Large intestine (tissue), 3 donors: Measurements from ENCODE around the gene RBBP8NL. TPM values are rescaled to one million over a fixed set of nuclear protein-coding genes. Genes with fewer than 3 reads are reported as not detected.
A peak's percentile ranks its signal among the peaks of the same experiment; 100 is the strongest.

Experiments used
- DNase-seq, 2 donors: peaks; one replicate each; pipeline versions ENCODE4 v3.0.0 to v3.0.0-alpha.2; 2013
- H3K27ac ChIP-seq: one replicate; pipeline ENCODE4 v1.5.1; 2013; ENCODE audit warnings: low read length
- H3K27me3 ChIP-seq: 2 replicates; pipeline ENCODE4 v1.6.1; 2013; ENCODE audit warnings: low read length; ENCODE audit not compliant: control insufficient read depth, insufficient read depth
- H3K36me3 ChIP-seq: 2 replicates; pipeline ENCODE4 v1.6.1; 2013; ENCODE audit warnings: low read length; ENCODE audit not compliant: control insufficient read depth, insufficient read depth
- H3K4me1 ChIP-seq: one replicate; pipeline ENCODE4 v1.6.1; 2013; ENCODE audit warnings: low read length; ENCODE audit not compliant: control insufficient read depth, insufficient read depth
- H3K4me3 ChIP-seq: one replicate; pipeline ENCODE4 v1.5.1; 2013; ENCODE audit warnings: low read length
- H3K9me3 ChIP-seq: one replicate; pipeline ENCODE4 v1.6.1; 2013; ENCODE audit warnings: mild to moderate bottlenecking, low read depth, low read length, moderate library complexity; ENCODE audit not compliant: control insufficient read depth
- WGBS: methylation state at CpG from one replicate; pipeline ENCODE4 v1.1.5; 2013; ENCODE audit warnings: low lambda C conversion rate; ENCODE audit not compliant: insufficient coverage; 5-methylcytosine and 5-hydroxymethylcytosine counted together
- polyA plus RNA-seq: library from polyadenylated mRNA; unstranded; fragments of 120-200 nt; gene quantifications from one replicate; pipeline ENCODE4 v1.2.1, GENCODE V29; 2013

Gene RBBP8NL
- polyA plus RNA-seq, 1 donor, result 9.6 TPM

- H3K27me3 ChIP-seq, result no peaks in the 10 kb centered on the region
- no peak overlapping the region for H3K27ac ChIP-seq
- peaks cover 16% of the 10 kb centered on the region for H3K4me1 ChIP-seq
- H3K4me3 ChIP-seq, result no peak overlapping the region
- 100% methylated on average over 2 of the region's 44 CpGs for WGBS
- H3K9me3 ChIP-seq, result no peaks in the 10 kb centered on the region
- peaks cover 65% of the 10 kb centered on the region for H3K36me3 ChIP-seq
- no peak for DNase-seq
Measured at GRCh38 chr20:62391165-62392076, 35.9 kb downstream of the RBBP8NL start.

DNA sequence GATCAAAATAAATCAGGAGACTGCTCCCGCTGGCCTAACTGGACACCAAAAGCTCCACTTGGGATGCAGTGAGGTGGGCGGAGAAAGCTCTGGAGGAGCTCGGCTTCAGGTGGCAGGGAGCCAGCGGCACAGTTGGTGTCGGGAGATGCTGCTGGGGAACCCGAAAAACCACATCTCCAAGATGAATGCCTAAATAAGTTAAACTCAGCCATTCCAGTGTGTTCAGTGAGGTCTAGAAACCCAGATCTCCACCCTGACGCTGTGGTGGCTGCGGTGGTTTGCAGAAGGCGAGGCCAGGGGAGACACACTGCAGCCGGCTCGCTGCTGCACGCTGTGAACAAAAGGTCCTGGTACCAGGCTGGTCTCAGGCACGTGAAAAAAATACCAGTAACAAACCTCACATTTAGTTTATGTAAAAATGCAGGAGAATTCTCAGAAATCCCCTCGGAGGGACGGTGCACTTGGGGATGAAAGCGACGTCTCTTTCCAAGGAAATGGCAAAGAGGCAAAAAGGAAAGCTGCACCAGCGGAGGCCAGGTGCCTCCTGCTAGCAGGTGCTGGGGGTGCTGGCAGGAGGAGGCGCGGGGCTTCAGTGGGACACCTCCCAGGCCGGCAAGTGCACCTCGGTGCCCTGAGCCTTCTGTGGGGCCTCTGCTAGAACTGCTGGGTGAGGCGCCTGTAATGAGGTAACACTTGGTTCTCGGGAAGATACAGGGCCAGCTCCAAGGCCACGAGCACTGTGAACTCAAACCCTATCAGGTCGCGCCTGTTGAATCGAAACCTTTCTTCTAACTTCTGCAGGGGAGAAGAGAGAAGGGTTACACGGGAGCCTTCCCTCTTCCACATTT, 36.8 kb downstream of the RBBP8NL start:
- Histone ChIP-seq H3K27ac (no peak overlapping the region), H3K4me1 (peaks cover 16% of the 10 kb centered on the region), H3K36me3 (peaks cover 64% of the 10 kb centered on the region), H3K4me3 (no peak overlapping the region), H3K9me3 (no peaks in the 10 kb centered on the region), H3K27me3 (no peaks in the 10 kb centered on the region)
- no CpG with 5 or more reads among the region's 29 CpGs for WGBS
- no peak for DNase-seq

- H3K36me3 ChIP-seq, result peaks cover 58% of the 10 kb centered on the region
Measured at GRCh38 chr20:62389601-62390087, 37.7 kb downstream of the RBBP8NL start.

GRCh38 chr20:62388839-62389600, 38.3 kb downstream of the RBBP8NL start:
- no CpG with 5 or more reads among the region's 11 CpGs for WGBS

More at GRCh38 chr20:62389601-62390087, 37.7 kb downstream of the RBBP8NL start:
- 100% methylated on average over 1 of the region's 5 CpGs for WGBS
- peaks cover 16% of the 10 kb centered on the region for H3K4me1 ChIP-seq
- H3K27ac ChIP-seq, result no peak overlapping the region
- H3K9me3 ChIP-seq, result no peaks in the 10 kb centered on the region
- no peak for DNase-seq
- H3K4me3 ChIP-seq, result no peak overlapping the region
- no peaks in the 10 kb centered on the region for H3K27me3 ChIP-seq

DNA sequence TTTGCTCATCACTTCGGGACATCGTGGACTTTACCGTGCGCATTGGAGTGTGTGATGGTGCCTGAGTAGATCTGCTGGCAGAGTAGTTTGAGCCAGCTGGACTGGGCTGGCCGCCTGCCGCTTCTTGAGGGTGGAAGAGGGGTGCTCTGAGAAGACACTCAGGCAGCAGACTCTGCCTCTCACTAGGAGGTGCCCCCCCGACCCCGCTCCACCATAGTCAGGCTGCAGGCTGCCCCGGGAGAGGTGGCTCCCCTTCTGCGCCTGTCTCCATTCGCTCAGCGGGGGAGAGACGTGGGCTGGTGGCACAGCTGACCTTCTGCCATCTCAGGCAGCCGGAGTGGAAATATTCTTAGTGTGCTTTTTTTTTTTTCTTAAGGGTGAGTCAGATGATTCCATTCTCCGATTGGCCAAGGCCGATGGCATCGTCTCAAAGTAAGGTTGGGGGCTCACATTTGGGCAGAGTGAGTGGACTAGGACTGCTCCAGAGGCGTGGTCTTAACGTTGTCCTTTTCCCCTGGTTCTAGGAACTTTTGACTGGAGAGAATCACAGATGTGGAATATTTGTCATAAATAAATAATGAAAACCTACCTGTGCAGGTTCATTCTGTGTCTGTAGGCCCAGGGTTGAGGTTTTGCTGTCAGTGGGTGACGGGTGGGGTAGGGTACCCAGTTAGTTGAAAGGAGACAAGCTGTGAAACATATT, 39.3 kb downstream of the RBBP8NL start:
- WGBS, result no CpG with 5 or more reads among the region's 20 CpGs
- Histone ChIP-seq H3K27me3 (no peaks in the 10 kb centered on the region), H3K36me3 (peaks cover 45% of the 10 kb centered on the region), H3K4me1 (peaks cover 16% of the 10 kb centered on the region), H3K9me3 (no peaks in the 10 kb centered on the region), H3K4me3 (peak overlapping the region; percentile 80), H3K27ac (peak overlapping the region; percentile 15)
- DNase-seq, result no peak

More at GRCh38 chr20:62388839-62389600, 38.3 kb downstream of the RBBP8NL start:
- peaks cover 16% of the 10 kb centered on the region for H3K4me1 ChIP-seq
- peaks cover 54% of the 10 kb centered on the region for H3K36me3 ChIP-seq
- H3K4me3 ChIP-seq, result no peak overlapping the region
- DNase-seq, result peak in 1 of 2 donors; percentile 67
- no peak overlapping the region for H3K27ac ChIP-seq
- H3K27me3 ChIP-seq, result no peaks in the 10 kb centered on the region
- no peaks in the 10 kb centered on the region for H3K9me3 ChIP-seq

- peak overlapping the region; percentile 80 for H3K4me3 ChIP-seq
- no peak for DNase-seq
- no peaks in the 10 kb centered on the region for H3K27me3 ChIP-seq
- no CpG with 5 or more reads among the region's 47 CpGs for WGBS
- peaks cover 19% of the 10 kb centered on the region for H3K4me1 ChIP-seq
- H3K9me3 ChIP-seq, result no peaks in the 10 kb centered on the region
- peak overlapping the region; percentile 15 for H3K27ac ChIP-seq
- H3K36me3 ChIP-seq, result peaks cover 38% of the 10 kb centered on the region
Measured at GRCh38 chr20:62387219-62387913, 40.0 kb downstream of the RBBP8NL start.

- WGBS, result no CpG with 5 or more reads among the region's 83 CpGs
- Histone ChIP-seq H3K27me3 (no peaks in the 10 kb centered on the region), H3K9me3 (no peaks in the 10 kb centered on the region), H3K4me3 (peak within 1 kb of the TSS; percentile 80), H3K4me1 (peaks cover 20% of the 10 kb centered on the region), H3K36me3 (peaks cover 38% of the 10 kb centered on the region), H3K27ac (peak within 1 kb of the TSS; percentile 79)
- peak; percentile 92 to 93 for DNase-seq
Measured at GRCh38 chr20:62386383-62387218, 40.7 kb downstream of the RBBP8NL start, which contains the start of gene RPS21. Gene RPS21, plus strand, starts transcription at chr20:62387103. Its CDS starts 236 bp downstream, at chr20:62387339.

GRCh38 chr20:62382306-62383198, 44.8 kb downstream of the RBBP8NL start:
- Histone ChIP-seq H3K27ac (no peak overlapping the region), H3K9me3 (no peaks in the 10 kb centered on the region), H3K27me3 (no peaks in the 10 kb centered on the region), H3K4me1 (peaks cover 9% of the 10 kb centered on the region), H3K36me3 (peaks cover 3% of the 10 kb centered on the region), H3K4me3 (no peak overlapping the region)
- DNase-seq, result peak; percentile 78 to 79
- WGBS, result no CpG with 5 or more reads among the region's 18 CpGs
